Activated naive CD4-positive, alpha-beta T cell treated with anti-CD3 and anti-CD28 coated beads for 36 hours (primary cell): Measurements from ENCODE around the gene SRP14. TPM values are rescaled to one million over a fixed set of nuclear protein-coding genes. Genes with fewer than 3 reads are reported as not detected.

Experiments
- total RNA-seq, 2 experiments: library from RNA; stranded (reverse); gene quantifications; one replicate each; pipeline ENCODE4 v1.2.3, GENCODE V29; 2021

The SRP14 gene
- total RNA-seq, 2 experiments from 2014 or later, result 185 to 198 TPM

Other genes starting within 250 kb of the SRP14 start
- under 1 TPM; 0.17 to 0.24 TPM for gene GPR176, start 118.9 kb downstream of the SRP14 start, total RNA-seq
- 10 to 100 TPM; 27.4 to 27.6 TPM for gene EIF2AK4, start 105.1 kb downstream of the SRP14 start, total RNA-seq
- 10 to 100 TPM in 1 of 2 experiments, 1 to 10 TPM in 1; 9.4 to 10.3 TPM for gene BMF, start 69.7 kb upstream of the SRP14 start, total RNA-seq
- gene BUB1B, start 121.9 kb upstream of the SRP14 start, total RNA-seq, result 100 to 1,000 TPM; 102 to 106 TPM
- not detected for gene PAK6, start 199.9 kb upstream of the SRP14 start, total RNA-seq
- gene ANKRD63, start 243.9 kb upstream of the SRP14 start, total RNA-seq, result not detected